GM13977 (cell line): ENCODE results near the gene TGFBR3.

Experiments
- DNase-seq: peaks from one replicate; pipeline ENCODE4 v3.0.0; 2012; ENCODE audit warnings: low spot score
- CTCF ChIP-seq: IDR thresholded peaks from 2 replicates; pipeline ENCODE4 v1.5.1; 2012; ENCODE audit warnings: mild to moderate bottlenecking, control low read depth; ENCODE audit not compliant: insufficient read depth; ENCODE audit errors: extremely low read depth, missing control alignments
- in situ Hi-C: fragments of 300-500 bp; cut with MboI; formaldehyde crosslinking; loops from one replicate; pipeline ENCODE4 v1.12.0; 2022; ENCODE audit warnings: low sequenced_read_pairs, low pct_unique_long_range_greater_than_20kb, mixed read lengths, inconsistent platforms; ENCODE audit not compliant: unreplicated experiment

The TGFBR3 gene

GRCh38 chr1:91781371-91781825 is 104.6 kb downstream of the TGFBR3 start:
- in situ Hi-C loops, result no loop called here
- no peak for DNase-seq
- TF ChIP-seq CTCF, result no peak

- in situ Hi-C loops, result no loop called here
- TF ChIP-seq CTCF, result no peak
- no peak for DNase-seq
Measured at GRCh38 chr1:91779548-91780021, 106.4 kb downstream of the TGFBR3 start.

- DNase-seq, result no peak
- in situ Hi-C loops, result no loop called here
- no peak for TF ChIP-seq CTCF
Measured at GRCh38 chr1:91778964-91779363, 107.0 kb downstream of the TGFBR3 start.

GRCh38 chr1:91777630-91778300 is 108.2 kb downstream of the TGFBR3 start:
- TF ChIP-seq CTCF, result no peak
- DNase-seq, result no peak
- in situ Hi-C loops, result no loop called here

- in situ Hi-C loops, result no loop called here
- TF ChIP-seq CTCF, result no peak
- DNase-seq, result no peak
Measured at GRCh38 chr1:91777196-91777595, 108.8 kb downstream of the TGFBR3 start.

- DNase-seq, result no peak
- in situ Hi-C loops, result no loop called here
- no peak for TF ChIP-seq CTCF
Measured at GRCh38 chr1:91776068-91776794, 109.7 kb downstream of the TGFBR3 start.
